ENCODE data around the gene CHRNB1. TPM values are rescaled to one million over a fixed set of nuclear protein-coding genes. Genes with fewer than 3 reads are reported as not detected.

CHRNB1 gene
- total and polyA plus RNA-seq, 2 of the 8 experiments (the other 6 are each of a cell fraction or from before 2014, with no cell fraction given): 14.1 to 28.2 TPM

- POLR2A ChIA-PET (ENCODE audit: partially characterized antibody): interaction anchor here (0.7 to 15.5 kb wide), 8 partner anchors 9 to 116 kb away, joined by 3 to 339 read pairs (median 8); partner anchors contain the start of genes NEURL4, POLR2A, SLC35G6 and TMEM102
Measured at GRCh38 chr17:7445619-7445968, 733 bp downstream of the CHRNB1 start.

More at GRCh38 chr17:7445619-7445968, 733 bp downstream of the CHRNB1 start:
- Histone ChIP-seq H2BK15ac (ENCODE audit: low read length) (0 out of 2 replicates have a peak overlapping the region, but pooled peaks have one; percentile 72), H3K4me3 (ENCODE audit: extremely low read depth in 1 of 4, insufficient read depth in 2 of 4, low read depth in 3 of 4, low read length in 4 of 4) (peak overlapping the region; percentile 39 to 73 (median 66)), H3K23me2 (ENCODE audit: low read depth, low read length) (peaks cover 10% of the 10 kb centered on the region; the same call in 1 of the 2 replicates), H3K9ac (replicated peaks in 1 of 4; ENCODE audit: extremely low read depth in 1 of 4, low read depth in 3 of 4, low read length in 3 of 4) (peak overlapping the region in 3 of 4 experiments; percentile 9 to 72 (median 29); a peak in 3 of 7 replicates), H2BK12ac (ENCODE audit: low read depth, low read length) (peak overlapping the region; percentile 84; the same call in 1 of the 2 replicates), H4K5ac (ENCODE audit: insufficient read length, low read depth, low read length) (peak overlapping the region; percentile 96), H2AK5ac (ENCODE audit: low read depth, low read length) (no peak overlapping the region), H3K4ac (replicated peaks; ENCODE audit: insufficient read length, low read depth, low read length) (no peak overlapping the region), H2BK20ac (ENCODE audit: low read length) (peak overlapping the region; percentile 48; the same call in 1 of the 2 replicates), H3K36me3 (ENCODE audit: control insufficient read depth in 2 of 4, insufficient read depth in 4 of 4, low read length in 3 of 4) (no peaks in the 10 kb centered on the region; a peak in 1 of 8 replicates), H4K8ac (ENCODE audit: extremely low read depth, insufficient read depth, low read length) (no peak overlapping the region), H2BK120ac (replicated peaks; ENCODE audit: low read depth, low read length) (no peak overlapping the region), H3K4me1 (replicated peaks in 1 of 4; ENCODE audit: control insufficient read depth in 3 of 4, insufficient read depth in 4 of 4, low read length in 3 of 4) (peaks cover 3 to 17% (median 13%) of the 10 kb centered on the region in 4 experiments), H3K79me1 (ENCODE audit: low read depth, low read length) (no peaks in the 10 kb centered on the region), H3K23ac (ENCODE audit: insufficient read length) (no peak overlapping the region), H4K91ac (replicated peaks; ENCODE audit: insufficient read length, low read length) (peak overlapping the region; percentile 97), H3K27me3 (replicated peaks in 1 of 4; ENCODE audit: control insufficient read depth in 3 of 4, extremely low read depth in 1 of 4, insufficient read depth in 3 of 4, low read length in 3 of 4) (peaks cover 0 to 8% (median 6%) of the 10 kb centered on the region in 4 experiments; a peak in 6 of 7 replicates), H3K18ac (ENCODE audit: extremely low read depth, low read length) (peak overlapping the region; percentile 99), H3K27ac (ENCODE audit: low read depth, low read length) (peak overlapping the region; percentile 47; the same call in 1 of the 2 replicates), H3K79me2 (ENCODE audit: control insufficient read depth in 1 of 2, insufficient read depth in 2 of 2, low read length in 2 of 2) (no peaks in the 10 kb centered on the region), H3K56ac (replicated peaks; ENCODE audit: insufficient read length, low read depth, low read length) (peak overlapping the region; percentile 64), H2BK5ac (ENCODE audit: low read depth, low read length) (peak overlapping the region; percentile 90; the same call in 1 of the 2 replicates), H2AFZ (ENCODE audit: low read length) (no peak overlapping the region; the same call in 1 of the 2 replicates), H3K9me3 (ENCODE audit: insufficient read depth in 2 of 2, low read depth in 1 of 2, low read length in 1 of 2) (no peaks in the 10 kb centered on the region), H3K14ac (ENCODE audit: insufficient read length) (no peak overlapping the region), H3K4me2 (ENCODE audit: insufficient read depth in 1 of 2, low read depth in 2 of 2, low read length in 2 of 2) (peak overlapping the region; percentile 71 to 77), H4K20me1 (replicated peaks in 1 of 2; ENCODE audit: control insufficient read depth in 1 of 2, insufficient read depth in 2 of 2, low read length in 2 of 2) (no peaks in the 10 kb centered on the region)
- 5% methylated on average over 12 of the region's 16 CpGs; no CpG with 5 or more reads in 1 of the 2 experiments for WGBS, 2 experiments (ENCODE audit: extremely low coverage in 1 of 2, insufficient coverage in 1 of 2, insufficient read length in 1 of 2, insufficient replicate concordance in 2 of 2, low coverage in 1 of 2, low lambda C conversion rate in 2 of 2, missing lambda C conversion rate in 1 of 2)
- TF ChIP-seq KDM4A (IDR thresholded peaks at IDR 0.05; ENCODE audit: low read depth, low read length, severe bottlenecking) (peak; percentile 17), SP1 (IDR thresholded peaks at IDR 0.05; ENCODE audit: low read depth, low read length) (no peak), TAF1 (IDR thresholded peaks at IDR 0.05; ENCODE audit: low read depth, low read length) (peak; percentile 28; the same call in 1 of the 2 replicates), TBP (IDR thresholded peaks at IDR 0.05; ENCODE audit: low read depth, low read length) (0 out of 2 replicates have a peak, but pooled peaks have one; percentile 12)
- peak in 1 of 2 experiments; percentile 80 for DNase-seq (ENCODE audit: low read depth in 1 of 2, low spot score in 2 of 2)
- CTCF ChIA-PET (ENCODE audit: partially characterized antibody): interaction anchor here (0.6 to 5.4 kb wide), 14 partner anchors 8 to 138 kb away, joined by 3 to 26 read pairs (median 3); partner anchors contain the start of genes TMEM102 and TMEM95
- FAIRE-seq: peak; percentile 60
